Fibroblast of pulmonary artery (primary cell): Measurements from ENCODE around the gene SLC26A11.

Experiments
- DNase-seq: peaks from one replicate; pipeline ENCODE4 v3.0.0-alpha.2; 2010; ENCODE audit warnings: low read depth
- H3K4me3 ChIP-seq: replicated peaks from 2 replicates; pipeline ENCODE4 v1.5.1; 2011; ENCODE audit warnings: low read depth, mild to moderate bottlenecking, control low read depth, low read length, moderate library complexity
- CTCF ChIP-seq: IDR thresholded peaks from 2 replicates; pipeline ENCODE4 v1.5.1; 2011; ENCODE audit warnings: mild to moderate bottlenecking, control low read depth, low read length, inconsistent platforms; ENCODE audit errors: missing control alignments

Gene SLC26A11

GRCh38 chr17:80185968-80186367 lies 34.3 kb upstream of the SLC26A11 start:
- no peak for TF ChIP-seq CTCF
- DNase-seq: no peak
- no peak overlapping the region for H3K4me3 ChIP-seq

DNA sequence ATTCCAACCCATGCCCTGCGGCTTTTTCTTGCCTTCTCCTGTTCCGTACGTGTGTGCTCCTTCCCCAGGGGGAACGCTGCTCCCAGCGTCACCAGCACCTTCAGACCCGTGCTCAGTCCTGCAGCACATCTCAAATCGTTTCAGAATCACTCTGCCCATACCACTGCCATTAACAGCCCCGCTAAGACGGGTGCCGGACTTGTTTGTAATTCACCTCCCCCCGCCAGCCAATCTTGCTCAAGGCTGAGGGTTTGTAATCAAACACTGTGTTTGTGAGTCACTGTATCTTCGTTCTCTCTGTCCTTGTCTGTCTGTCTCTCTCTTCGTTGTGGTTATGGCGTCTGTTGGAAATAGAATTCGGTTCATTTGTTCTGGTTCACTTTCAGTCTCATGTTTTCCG lies 33.1 kb upstream of the SLC26A11 start:
- TF ChIP-seq CTCF: no peak
- DNase-seq: peak; percentile 22
- peak overlapping the region; percentile 12 for H3K4me3 ChIP-seq

DNA sequence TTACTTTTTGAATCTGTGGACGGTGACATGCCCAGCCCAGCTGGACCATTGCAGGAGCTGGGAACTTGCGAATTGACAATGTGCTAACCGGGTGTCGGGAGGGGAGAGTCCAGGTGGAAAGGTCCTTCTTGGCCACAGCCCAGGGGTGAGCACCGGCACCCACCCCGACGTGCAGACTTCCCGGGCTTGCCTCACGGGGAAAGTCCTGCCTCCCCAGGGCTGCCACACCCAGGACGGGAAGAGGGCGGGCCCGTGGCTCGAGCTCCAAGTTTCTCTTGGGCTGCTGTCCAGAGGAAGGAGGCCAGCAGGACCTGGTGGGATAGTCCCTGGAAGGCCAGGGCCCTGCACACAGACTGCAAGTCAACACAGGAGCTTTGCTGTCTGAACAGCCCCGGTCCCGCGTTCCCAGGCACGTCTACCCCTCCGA lies 32.7 kb upstream of the SLC26A11 start:
- no peak for TF ChIP-seq CTCF
- H3K4me3 ChIP-seq: peak overlapping the region; percentile 12
- peak; percentile 47 for DNase-seq

DNA sequence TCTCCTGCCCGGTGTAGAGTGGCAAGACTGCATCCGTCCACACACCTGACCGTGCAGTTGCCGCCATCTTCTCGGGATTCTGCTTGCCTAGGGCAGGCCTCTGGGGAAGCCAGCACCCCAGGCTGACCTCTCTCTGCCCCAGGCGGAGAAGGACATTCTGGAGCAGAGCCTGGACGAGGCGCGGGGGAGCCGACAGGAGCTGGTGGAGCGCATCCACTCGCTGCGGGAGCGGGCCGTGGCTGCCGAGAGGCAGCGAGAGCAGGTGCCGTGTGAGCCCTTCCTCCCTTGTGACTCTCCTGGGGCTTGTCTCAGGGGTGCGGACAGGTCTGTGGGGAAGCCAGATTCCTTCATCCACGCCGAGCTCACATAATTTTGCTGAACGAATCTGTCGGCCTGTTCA lies 30.6 kb upstream of the SLC26A11 start:
- H3K4me3 ChIP-seq: no peak overlapping the region
- no peak for DNase-seq
- no peak for TF ChIP-seq CTCF

GRCh38 chr17:80190716-80191115 lies 29.5 kb upstream of the SLC26A11 start:
- no peak for TF ChIP-seq CTCF
- no peak overlapping the region for H3K4me3 ChIP-seq
- DNase-seq: no peak

DNA sequence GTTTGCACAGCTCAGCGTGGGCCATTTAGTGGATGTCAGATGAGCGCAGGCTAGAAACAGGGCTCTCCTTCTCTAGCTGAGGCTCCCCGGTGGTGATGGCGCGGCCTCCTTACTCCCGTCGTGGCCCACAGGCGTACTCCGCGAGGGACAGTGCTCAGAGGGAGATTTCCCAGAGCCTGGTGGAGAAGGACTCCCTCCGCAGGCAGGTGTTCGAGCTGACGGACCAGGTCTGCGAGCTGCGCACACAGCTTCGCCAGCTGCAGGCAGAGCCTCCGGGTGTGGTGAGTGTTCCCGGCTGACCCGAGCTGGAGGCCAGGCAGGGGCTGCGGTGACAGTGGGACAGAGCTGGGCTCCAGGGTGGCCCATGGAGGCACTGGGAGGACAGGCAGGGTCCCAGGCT lies 29.0 kb upstream of the SLC26A11 start:
- no peak for TF ChIP-seq CTCF
- DNase-seq: no peak
- no peak overlapping the region for H3K4me3 ChIP-seq

DNA sequence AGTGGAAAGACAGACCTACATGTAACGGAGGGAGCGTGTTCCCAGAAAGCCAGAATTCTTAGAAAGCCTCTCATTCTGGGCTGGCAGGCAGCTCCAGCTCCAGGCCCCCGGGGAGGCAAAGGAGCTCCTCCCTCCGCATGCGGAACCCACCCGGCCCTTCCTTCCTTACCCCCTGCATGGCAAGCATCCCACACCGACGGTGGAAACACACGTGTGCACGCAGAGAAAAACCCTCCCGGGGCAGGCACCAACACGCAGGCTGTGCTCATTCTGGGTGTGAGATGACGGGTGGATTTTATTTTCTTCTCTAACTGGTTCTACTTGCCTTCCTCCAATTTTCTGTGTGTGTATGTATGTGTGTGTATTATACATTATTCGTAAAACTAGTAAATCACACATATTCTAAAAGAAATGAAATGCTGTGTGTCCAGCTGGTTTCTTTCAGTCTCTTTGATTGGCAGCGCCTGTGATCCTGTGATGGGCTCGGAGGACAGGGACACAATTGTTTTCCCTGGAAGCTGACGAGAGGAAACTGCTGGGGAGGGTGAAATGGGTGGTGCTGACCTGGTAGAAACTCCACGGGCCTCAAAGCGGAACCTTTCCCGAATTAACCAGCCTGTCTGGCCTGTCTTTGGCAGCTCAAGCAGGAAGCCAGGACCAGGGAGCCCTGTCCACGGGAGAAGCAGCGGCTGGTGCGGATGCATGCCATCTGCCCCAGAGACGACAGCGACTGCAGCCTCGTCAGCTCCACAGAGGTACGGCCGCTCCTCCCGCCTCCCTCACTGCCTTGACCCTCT lies 28.2 kb upstream of the SLC26A11 start:
- DNase-seq: peak; percentile 9
- no peak for TF ChIP-seq CTCF
- no peak overlapping the region for H3K4me3 ChIP-seq
